Endometrial microvascular endothelial cells (primary cell): ENCODE measurements around the gene CLRN1. TPM values are rescaled to one million over a fixed set of nuclear protein-coding genes. Genes with fewer than 3 reads are reported as not detected.

Experiments
- in situ Hi-C: cut with HindIII; loops from 2 replicates; pipeline ENCODE4 v1.10.0; 2017; ENCODE audit warnings: low sequenced_read_pairs, low pct_unique_long_range_greater_than_20kb; ENCODE audit errors: inconsistent ontology term
- total RNA-seq: library from RNA; depleted of rRNA; stranded (reverse); fragments of >200 nt; gene quantifications from one replicate; pipeline ENCODE4 v1.2.3, GENCODE V29; 2015; ENCODE audit errors: inconsistent ontology term

Gene CLRN1
- total RNA-seq, 1 donor from 2014 or later = not detected

DNA sequence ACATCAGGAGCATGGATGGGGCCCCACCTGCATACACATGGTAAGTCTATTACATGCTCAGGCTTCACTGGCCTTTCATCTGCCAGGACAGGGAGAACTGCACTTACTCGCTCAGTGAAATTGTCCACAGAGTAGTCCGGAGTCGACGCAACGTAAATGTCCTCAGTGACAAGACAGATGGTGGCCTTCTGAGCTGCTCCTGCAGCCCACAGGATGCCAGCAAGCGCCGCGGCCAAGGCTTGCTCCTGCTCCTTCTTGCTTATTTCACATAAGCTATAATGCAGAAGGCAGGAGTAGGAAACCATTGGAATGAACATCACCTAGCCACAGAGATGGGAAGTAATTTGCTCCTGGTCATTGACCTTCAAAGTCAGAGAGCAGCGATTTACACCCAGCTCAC, 81.7 kb downstream of the CLRN1 start:
- in situ Hi-C loops = no loop called here

DNA sequence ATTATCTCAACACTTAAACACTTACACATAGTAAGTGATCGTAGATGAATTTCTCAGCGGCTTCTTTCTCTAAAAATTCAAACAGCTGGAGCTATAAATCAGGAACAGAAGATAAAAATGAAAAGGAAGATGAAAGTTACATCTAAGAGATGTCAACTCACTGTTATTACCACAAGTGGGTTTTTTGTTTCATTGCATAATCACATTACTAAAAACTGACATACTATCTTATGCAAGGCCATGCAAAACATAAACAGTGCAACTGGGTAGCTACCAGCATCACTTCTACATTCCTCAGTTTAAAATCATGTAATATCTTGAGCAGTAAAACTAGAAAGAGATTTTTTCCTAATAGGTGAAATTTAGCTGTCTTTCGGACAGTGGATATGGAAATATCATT, 82.2 kb downstream of the CLRN1 start:
- in situ Hi-C loops = no loop called here

DNA sequence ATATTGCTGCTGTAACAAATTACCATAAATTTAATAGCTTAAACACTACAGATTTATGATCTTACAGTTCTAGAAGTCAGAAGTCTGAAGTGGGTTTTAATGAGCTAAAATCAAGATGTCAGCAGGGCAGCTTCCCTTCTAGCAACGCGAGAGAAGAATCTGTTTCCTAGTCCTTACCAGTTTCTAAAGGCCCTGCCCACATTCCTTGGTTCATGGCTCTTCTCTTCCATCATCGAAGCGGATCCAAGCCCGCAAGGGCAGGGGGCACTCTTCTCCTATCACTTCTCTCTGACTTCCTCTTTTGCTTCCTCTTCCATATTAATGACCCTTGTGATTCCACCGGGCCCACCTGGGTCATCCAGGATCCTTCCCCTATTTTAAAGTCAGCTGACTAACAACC, 83.4 kb downstream of the CLRN1 start:
- in situ Hi-C loops = no loop called here

DNA sequence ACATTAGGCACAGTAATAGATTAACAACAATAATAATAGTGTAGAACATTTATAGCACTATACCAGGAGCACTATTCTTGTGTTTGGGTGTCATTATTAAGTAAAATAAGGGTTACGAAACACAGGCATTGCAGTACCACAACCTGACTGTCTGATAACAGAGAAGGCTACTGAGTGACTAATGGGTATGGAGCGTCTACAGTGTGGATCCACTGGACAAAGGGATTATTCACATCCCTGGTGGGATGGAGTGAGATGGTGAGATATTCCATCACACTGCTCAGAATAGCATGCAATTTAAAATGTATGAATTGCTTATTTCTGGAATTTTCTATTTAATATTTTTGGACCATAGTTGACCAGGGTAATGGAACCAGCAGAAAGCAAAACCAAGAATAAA, 85.5 kb downstream of the CLRN1 start:
- in situ Hi-C loops = no loop called here

DNA sequence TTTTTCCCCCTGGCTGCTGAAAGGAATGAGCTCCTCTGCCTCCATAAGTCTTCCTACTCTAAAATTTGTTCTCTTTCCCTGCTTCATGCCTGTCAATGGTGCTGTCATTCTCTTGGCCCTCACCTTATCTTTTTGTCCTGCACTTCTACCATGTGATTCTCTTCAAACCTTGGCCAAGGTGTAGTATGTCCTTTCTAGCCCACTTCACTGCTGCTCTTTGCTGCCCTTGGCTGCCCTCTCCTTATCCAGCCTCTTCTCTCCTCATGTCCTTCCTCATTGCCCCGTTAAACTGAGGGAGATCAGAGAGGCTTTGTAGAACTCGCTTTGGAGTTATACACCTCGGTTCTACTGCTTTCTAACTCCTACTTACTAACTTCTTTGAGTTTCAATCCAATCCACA, 87.0 kb downstream of the CLRN1 start:
- in situ Hi-C loops = no loop called here

DNA sequence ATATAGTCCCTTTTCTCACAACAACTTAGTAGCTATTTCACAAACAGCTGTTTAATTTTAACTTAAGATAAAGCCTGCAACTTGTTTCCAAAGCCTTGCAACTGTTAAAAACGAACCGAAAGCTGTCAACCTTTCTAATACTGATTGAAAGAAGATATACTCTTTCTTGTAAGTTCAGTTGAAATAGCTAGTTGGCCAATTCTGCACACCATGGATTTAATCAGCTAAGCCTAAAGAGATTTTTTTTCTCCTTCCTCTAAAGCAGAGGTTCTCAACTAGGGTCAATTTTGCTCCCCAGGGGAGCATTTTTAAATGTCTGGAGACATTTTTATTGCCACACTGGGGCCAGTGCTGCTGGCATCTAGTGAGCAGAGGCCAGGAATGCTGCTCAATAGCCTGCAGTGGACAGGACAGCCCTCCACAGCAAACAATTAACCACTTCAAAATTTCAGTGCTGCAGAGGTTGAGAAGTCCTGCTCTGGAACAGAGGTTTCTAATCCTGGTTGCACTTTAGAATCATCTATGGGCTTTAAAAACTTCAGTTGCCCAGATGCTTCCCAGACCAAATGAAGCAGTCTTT, 93.4 kb downstream of the CLRN1 start:
- in situ Hi-C loops = no loop called here

DNA sequence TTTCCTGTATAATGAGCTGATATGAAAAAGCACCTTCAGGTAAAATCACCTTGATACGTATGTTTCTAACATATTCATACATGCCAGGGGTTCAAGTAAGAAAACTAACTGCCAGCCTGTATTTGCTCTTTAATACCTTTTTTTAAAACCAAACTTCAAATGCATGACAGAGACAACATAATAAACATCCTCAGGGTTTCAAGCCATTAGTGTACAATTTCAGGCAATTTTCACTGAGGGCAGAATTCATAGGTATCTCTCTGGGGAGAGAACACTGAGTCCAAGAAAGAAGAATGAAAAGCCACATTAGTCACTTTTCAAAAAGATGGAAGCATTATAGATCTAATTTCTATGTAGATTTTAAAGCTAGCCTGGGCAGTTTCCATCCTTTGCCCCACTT, 94.2 kb downstream of the CLRN1 start:
- in situ Hi-C loops = no loop called here

DNA sequence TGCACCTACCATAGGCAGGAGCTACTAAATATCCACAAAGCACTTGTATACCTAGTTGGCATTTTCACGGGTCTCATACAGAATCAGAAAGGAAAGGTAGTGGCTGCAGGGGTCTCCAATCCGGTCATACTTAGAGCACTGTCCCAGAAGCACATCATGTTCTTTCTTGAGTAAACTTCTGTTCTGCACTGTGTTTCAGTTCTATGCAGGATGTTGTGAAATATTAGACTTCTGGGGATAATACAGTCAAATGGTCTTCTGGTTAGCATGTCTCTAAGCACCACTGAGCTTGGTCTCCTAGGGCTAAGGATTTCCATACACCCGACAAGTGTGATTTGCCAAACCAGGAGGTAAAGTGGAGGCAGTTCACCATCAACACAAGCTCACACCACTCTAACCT, 95.2 kb downstream of the CLRN1 start:
- in situ Hi-C loops = no loop called here

DNA sequence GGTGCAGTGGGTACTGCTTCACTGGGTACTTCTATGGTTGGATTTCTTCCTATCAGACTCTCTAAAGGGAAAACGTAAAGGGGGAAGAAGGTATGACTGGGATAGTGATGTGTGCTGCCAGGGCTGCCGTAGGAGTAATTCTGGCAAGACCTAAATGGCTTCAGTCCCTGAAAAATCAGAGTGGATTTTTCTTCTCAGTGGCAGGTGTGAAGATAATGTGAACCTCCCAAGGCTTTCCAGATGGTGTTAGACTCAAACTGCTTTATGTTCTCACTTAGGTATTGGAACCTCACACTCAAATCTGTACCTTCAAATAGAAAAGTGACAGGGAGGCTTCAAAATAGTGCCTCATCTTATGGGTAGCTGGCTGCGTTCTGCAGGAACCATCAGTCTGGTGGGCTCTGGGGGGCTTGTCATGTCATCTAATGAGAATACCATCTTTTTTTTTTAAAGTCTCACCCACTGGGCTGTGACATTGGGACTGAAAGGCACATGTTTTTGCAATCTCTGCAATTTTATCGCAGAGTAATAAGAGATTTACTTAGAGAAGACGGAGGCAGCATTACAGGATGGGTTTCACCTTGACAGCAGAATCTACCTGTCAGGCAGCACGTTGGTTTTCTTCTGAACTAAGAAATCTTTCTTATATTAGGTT, 95.8 kb downstream of the CLRN1 start:
- in situ Hi-C loops = no loop called here

Other genes starting within 250 kb of the CLRN1 start
- gene SIAH2, start 209.6 kb downstream of the CLRN1 start, total RNA-seq = 18.1 TPM
- gene MINDY4B, start 67.3 kb downstream of the CLRN1 start, total RNA-seq = not detected
- not detected for gene MED12L, start 112.9 kb upstream of the CLRN1 start, total RNA-seq
- gene GPR171, start 230.5 kb upstream of the CLRN1 start, total RNA-seq = not detected